ENCODE measurements around the gene CCDC127. TPM values are rescaled to one million over a fixed set of nuclear protein-coding genes. Genes with fewer than 3 reads are reported as not detected.
"Not testable (repeated sequence)": the region's sequence is repeated elsewhere in the genome, so short reads cannot be mapped to it uniquely, and the experiment has no call there.

CCDC127 gene
- total RNA-seq, 2 donors from 2014 or later, result 5.6 to 7.1 TPM

- H3K36me3 ChIP-seq, result peaks cover 78% of the 10 kb centered on the region
- no peak for TF ChIP-seq CTCF (IDR thresholded peaks at IDR 0.05)
Observed at GRCh38 chr5:252546-252945, 34.6 kb upstream of the CCDC127 start.

GRCh38 chr5:251975-252374, 34.0 kb upstream of the CCDC127 start:
- not testable (repeated sequence) for H3K9me3 ChIP-seq; H3K4me1 ChIP-seq; DNase-seq (ENCODE audit: low spot score); H3K27ac ChIP-seq; H3K27me3 ChIP-seq; H3K4me3 ChIP-seq
- H3K36me3 ChIP-seq, result peaks cover 72% of the 10 kb centered on the region

More at GRCh38 chr5:252546-252945, 34.6 kb upstream of the CCDC127 start:
- Histone ChIP-seq H3K4me1 (no peaks in the 10 kb centered on the region), H3K27me3 (no peaks in the 10 kb centered on the region), H3K27ac (no peak overlapping the region), H3K4me3 (no peak overlapping the region), H3K9me3 (no peaks in the 10 kb centered on the region)
- DNase-seq (ENCODE audit: low spot score), result no peak

- not testable (repeated sequence) for H3K4me1 ChIP-seq; H3K27me3 ChIP-seq; DNase-seq (ENCODE audit: low spot score); H3K4me3 ChIP-seq; H3K27ac ChIP-seq; H3K9me3 ChIP-seq
- H3K36me3 ChIP-seq, result peaks cover 68% of the 10 kb centered on the region
Observed at GRCh38 chr5:251538-251937, 33.6 kb upstream of the CCDC127 start.

- H3K4me1 ChIP-seq; H3K27me3 ChIP-seq; H3K9me3 ChIP-seq; DNase-seq (ENCODE audit: low spot score); H3K4me3 ChIP-seq; H3K27ac ChIP-seq: not testable (repeated sequence)
- H3K36me3 ChIP-seq, result peaks cover 68% of the 10 kb centered on the region
Observed at GRCh38 chr5:251016-251415, 33.1 kb upstream of the CCDC127 start.

- DNase-seq (ENCODE audit: low spot score); H3K4me3 ChIP-seq; H3K27me3 ChIP-seq; H3K27ac ChIP-seq; H3K9me3 ChIP-seq; H3K4me1 ChIP-seq: not testable (repeated sequence)
- H3K36me3 ChIP-seq, result peaks cover 73% of the 10 kb centered on the region
Observed at GRCh38 chr5:250396-250795, 32.4 kb upstream of the CCDC127 start.

GRCh38 chr5:245717-246116, 27.8 kb upstream of the CCDC127 start:
- H3K27me3 ChIP-seq; H3K9me3 ChIP-seq; H3K4me3 ChIP-seq; DNase-seq (ENCODE audit: low spot score); H3K4me1 ChIP-seq; H3K27ac ChIP-seq: not testable (repeated sequence)
- peaks cover 83% of the 10 kb centered on the region for H3K36me3 ChIP-seq

GRCh38 chr5:243683-244367, 25.9 kb upstream of the CCDC127 start:
- H3K4me1 ChIP-seq; H3K4me3 ChIP-seq; H3K9me3 ChIP-seq; DNase-seq (ENCODE audit: low spot score); H3K27ac ChIP-seq; H3K27me3 ChIP-seq: not testable (repeated sequence)
- peaks cover 83% of the 10 kb centered on the region for H3K36me3 ChIP-seq

- not testable (repeated sequence) for H3K27ac ChIP-seq; H3K9me3 ChIP-seq; H3K4me3 ChIP-seq; H3K4me1 ChIP-seq; H3K27me3 ChIP-seq; DNase-seq (ENCODE audit: low spot score)
- peaks cover 84% of the 10 kb centered on the region for H3K36me3 ChIP-seq
Observed at GRCh38 chr5:241045-241669, 23.2 kb upstream of the CCDC127 start.

- H3K27ac ChIP-seq; DNase-seq (ENCODE audit: low spot score); H3K27me3 ChIP-seq; H3K9me3 ChIP-seq; H3K4me3 ChIP-seq; H3K4me1 ChIP-seq: not testable (repeated sequence)
- H3K36me3 ChIP-seq, result peaks cover 83% of the 10 kb centered on the region
Observed at GRCh38 chr5:240550-240949, 22.6 kb upstream of the CCDC127 start.

GRCh38 chr5:237931-238330, 20.0 kb upstream of the CCDC127 start:
- not testable (repeated sequence) for H3K27me3 ChIP-seq; H3K27ac ChIP-seq; H3K4me1 ChIP-seq; DNase-seq (ENCODE audit: low spot score); H3K4me3 ChIP-seq; H3K9me3 ChIP-seq
- peaks cover 81% of the 10 kb centered on the region for H3K36me3 ChIP-seq

GRCh38 chr5:235527-235926, 17.6 kb upstream of the CCDC127 start:
- H3K4me1 ChIP-seq, result not testable (repeated sequence)
- peaks cover 80% of the 10 kb centered on the region for H3K36me3 ChIP-seq

More at GRCh38 chr5:235527-235926, 17.6 kb upstream of the CCDC127 start:
- not testable (repeated sequence) for H3K27ac ChIP-seq; DNase-seq (ENCODE audit: low spot score); H3K4me3 ChIP-seq; H3K9me3 ChIP-seq; H3K27me3 ChIP-seq

Data from right atrium auricular region (tissue), 2 donors.